Skin epidermis (tissue), 12 donors: ENCODE results near the gene WDR59.

Experiments used
- H3K27ac ChIP-seq, 21 experiments: fragments of 200-600 bp; sonication (generic) in 11 of 21; one replicate each; pipeline ENCODE4 v1.5.0; 2020; ENCODE audit warnings: mild to moderate bottlenecking in 3 of 21, inconsistent platforms in 2 of 21, moderate library complexity in 2 of 21
- H3K4me3 ChIP-seq, 7 experiments: fragments of 200-600 bp; sonication (generic) in 2 of 7; one replicate each; pipeline ENCODE4 v1.5.0; 2020; ENCODE audit warnings: inconsistent platforms in 2 of 7, mild to moderate bottlenecking in 2 of 7, moderate library complexity in 1 of 7

WDR59 gene

GRCh38 chr16:74836111-74836671 is 148.7 kb downstream of the WDR59 start:
- Histone ChIP-seq H3K27ac (no peak overlapping the region), H3K4me3 (no peak overlapping the region)

- Histone ChIP-seq H3K27ac (no peak overlapping the region), H3K4me3 (no peak overlapping the region)
Measured at GRCh38 chr16:74832228-74832627, 152.7 kb downstream of the WDR59 start.

- no peak overlapping the region for H3K4me3 ChIP-seq
- H3K27ac ChIP-seq: no peak overlapping the region
Measured at GRCh38 chr16:74831467-74831866, 153.5 kb downstream of the WDR59 start.

GRCh38 chr16:74830648-74831047 is 154.3 kb downstream of the WDR59 start:
- H3K27ac ChIP-seq: no peak overlapping the region
- H3K4me3 ChIP-seq: no peak overlapping the region

- no peak overlapping the region for H3K27ac ChIP-seq
Measured at GRCh38 chr16:74829637-74830036, 155.3 kb downstream of the WDR59 start.

GRCh38 chr16:74825941-74826340 is 159.0 kb downstream of the WDR59 start:
- H3K27ac ChIP-seq: no peak overlapping the region

More at GRCh38 chr16:74829637-74830036, 155.3 kb downstream of the WDR59 start:
- no peak overlapping the region for H3K4me3 ChIP-seq

GRCh38 chr16:74825016-74825415 is 159.9 kb downstream of the WDR59 start:
- Histone ChIP-seq H3K27ac (no peak overlapping the region), H3K4me3 (no peak overlapping the region)

More at GRCh38 chr16:74825941-74826340, 159.0 kb downstream of the WDR59 start:
- H3K4me3 ChIP-seq: no peak overlapping the region
